Measurements from ENCODE around the gene CEACAM18. TPM values are rescaled to one million over a fixed set of nuclear protein-coding genes. Genes with fewer than 3 reads are reported as not detected.

The CEACAM18 gene
- total and polyA plus RNA-seq, 2 of the 8 experiments (the other 6 are each of a cell fraction or from before 2014, with no cell fraction given): not detected

GRCh38 chr19:51503896-51504295 lies 25.6 kb downstream of the CEACAM18 start (continued):
- TF ChIP-seq CHD7 (IDR thresholded peaks at IDR 0.05; ENCODE audit: insufficient replicate concordance, low read length) (no peak), CHD2 (IDR thresholded peaks at IDR 0.05; ENCODE audit: low read length) (no peak), BACH1 (IDR thresholded peaks at IDR 0.05; ENCODE audit: low read length) (no peak), RBBP5 (IDR thresholded peaks at IDR 0.05; ENCODE audit: borderline replicate concordance, low read depth, low read length) (no peak), TAF7 (optimal IDR thresholded peaks at IDR 0.05; ENCODE audit: borderline replicate concordance, low read depth, low read length) (no peak), TCF12 (IDR thresholded peaks at IDR 0.05; ENCODE audit: low read depth, low read length) (no peak), POU5F1 (IDR thresholded peaks at IDR 0.05; ENCODE audit: low read depth, low read length) (no peak), SP2 (IDR thresholded peaks at IDR 0.05; ENCODE audit: low read length) (no peak), JUN (IDR thresholded peaks at IDR 0.05; ENCODE audit: low read depth, low read length) (no peak), HDAC2 (IDR thresholded peaks at IDR 0.05; ENCODE audit: borderline replicate concordance in 1 of 2, low read depth in 2 of 2, low read length in 2 of 2) (no peak), KDM4A (IDR thresholded peaks at IDR 0.05; ENCODE audit: low read depth, low read length, severe bottlenecking) (no peak), SRF (IDR thresholded peaks at IDR 0.05; ENCODE audit: low read depth, low read length) (no peak), JUND (IDR thresholded peaks at IDR 0.05; ENCODE audit: low read length) (no peak)

All from H1 (cell line).